Vagina (tissue), 2 donors: ENCODE data around the gene CPZ.

ENCODE experiments used
- POLR2A ChIP-seq, 2 donors: fragments of 450-650 bp; IDR thresholded peaks; one replicate each; pipeline ENCODE4 v1.6.1; 2017; ENCODE audit warnings: antibody characterized with exemption in 2 of 2, mild to moderate bottlenecking in 2 of 2, moderate library complexity in 2 of 2
- TF ChIP-seq, protein P1 (sequence below), 3 experiments: fragments of 450-650 bp in 2 of 3; fragments of 200-600 bp in 1 of 3; sonication (generic) in 1 of 3; IDR thresholded peaks; one replicate each; pipeline ENCODE4 v1.5.1; 2017 to 2019; ENCODE audit warnings: antibody characterized with exemption in 3 of 3, mild to moderate bottlenecking in 2 of 3, moderate library complexity in 2 of 3

DNA sequence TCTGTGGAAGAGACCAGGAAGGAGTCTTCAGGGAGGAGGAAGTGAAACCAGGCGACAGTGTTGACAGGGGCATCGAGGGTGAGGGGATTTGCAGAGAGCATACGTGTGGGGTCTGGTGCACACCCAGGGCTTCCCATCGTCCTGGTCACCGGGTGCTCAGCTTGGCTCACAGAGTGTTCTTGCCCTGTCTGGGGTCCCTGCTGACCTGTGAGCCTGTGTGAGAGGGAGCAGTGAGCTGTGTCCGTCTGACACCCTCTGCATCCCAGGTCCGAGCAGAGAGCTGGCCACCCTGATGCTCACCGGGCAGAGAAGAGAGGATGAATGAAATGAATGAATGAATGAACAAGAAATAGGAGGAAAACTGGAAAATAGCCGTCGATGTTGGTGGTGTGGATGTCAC, 46.5 kb downstream of the CPZ start:
- TF ChIP-seq, protein P1, sequence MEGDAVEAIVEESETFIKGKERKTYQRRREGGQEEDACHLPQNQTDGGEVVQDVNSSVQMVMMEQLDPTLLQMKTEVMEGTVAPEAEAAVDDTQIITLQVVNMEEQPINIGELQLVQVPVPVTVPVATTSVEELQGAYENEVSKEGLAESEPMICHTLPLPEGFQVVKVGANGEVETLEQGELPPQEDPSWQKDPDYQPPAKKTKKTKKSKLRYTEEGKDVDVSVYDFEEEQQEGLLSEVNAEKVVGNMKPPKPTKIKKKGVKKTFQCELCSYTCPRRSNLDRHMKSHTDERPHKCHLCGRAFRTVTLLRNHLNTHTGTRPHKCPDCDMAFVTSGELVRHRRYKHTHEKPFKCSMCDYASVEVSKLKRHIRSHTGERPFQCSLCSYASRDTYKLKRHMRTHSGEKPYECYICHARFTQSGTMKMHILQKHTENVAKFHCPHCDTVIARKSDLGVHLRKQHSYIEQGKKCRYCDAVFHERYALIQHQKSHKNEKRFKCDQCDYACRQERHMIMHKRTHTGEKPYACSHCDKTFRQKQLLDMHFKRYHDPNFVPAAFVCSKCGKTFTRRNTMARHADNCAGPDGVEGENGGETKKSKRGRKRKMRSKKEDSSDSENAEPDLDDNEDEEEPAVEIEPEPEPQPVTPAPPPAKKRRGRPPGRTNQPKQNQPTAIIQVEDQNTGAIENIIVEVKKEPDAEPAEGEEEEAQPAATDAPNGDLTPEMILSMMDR (IDR thresholded peaks at IDR 0.05), result no peak
- no peak for TF ChIP-seq POLR2A (IDR thresholded peaks at IDR 0.05)
